Measurements from ENCODE around the gene ZNF2.
A peak's percentile ranks its signal among the peaks of the same experiment; 100 is the strongest.

DNA sequence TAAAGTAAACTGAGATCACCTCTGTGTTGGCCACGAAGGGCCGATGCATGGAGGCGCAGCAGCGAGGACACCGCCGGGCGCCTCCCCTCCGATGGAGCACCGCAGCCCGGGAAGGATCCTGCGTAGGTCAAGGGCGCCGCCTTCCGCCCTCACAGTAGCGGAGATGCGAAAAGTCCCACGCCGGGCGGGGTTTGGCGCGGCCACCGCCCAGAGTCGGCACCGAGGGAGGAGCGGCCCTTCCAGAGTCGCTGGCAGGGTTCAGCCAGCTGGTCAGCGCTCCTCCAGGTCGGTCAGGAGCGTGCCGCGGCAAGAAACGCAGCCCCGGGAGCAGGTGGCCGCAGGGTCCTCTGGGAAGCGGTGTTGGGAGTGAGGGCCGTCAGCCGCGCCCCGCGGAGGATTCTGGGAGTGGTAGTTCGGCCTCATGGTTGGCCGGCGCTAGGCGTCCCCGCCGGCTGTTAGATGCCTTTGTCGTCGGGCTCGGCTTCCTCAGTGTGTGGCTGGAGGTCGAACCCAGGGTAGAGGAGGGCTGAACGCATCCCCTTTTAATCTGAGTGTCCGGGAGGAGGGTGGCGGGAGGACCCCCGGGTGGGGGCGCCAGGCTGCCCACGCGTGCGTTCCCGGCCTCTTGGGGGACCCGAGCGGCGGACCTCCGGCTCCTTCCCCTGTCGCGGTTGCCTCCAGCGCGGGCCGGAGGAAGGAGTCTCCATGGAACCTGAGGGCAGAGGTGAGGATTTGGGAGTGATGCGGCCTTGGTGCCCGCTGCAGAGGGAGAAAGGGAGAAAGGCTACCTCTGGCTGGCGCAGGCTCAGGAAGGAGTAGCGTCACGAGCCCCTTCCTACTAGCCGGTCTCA lies 41.7 kb downstream of the ZNF2 start, which contains the start of gene ZNF892:
- TF ChIP-seq CTCF (IDR thresholded peaks at IDR 0.05), result peak in 5 of 7 experiments; percentile 17 to 57 (median 51)
- peak; percentile 52 to 80 (median 78) for TF ChIP-seq POLR2A (IDR thresholded peaks at IDR 0.05)

Measured in body of pancreas (tissue), 4 donors.